ENCODE measurements around the gene ANKRD45. TPM values are rescaled to one million over a fixed set of nuclear protein-coding genes. Genes with fewer than 3 reads are reported as not detected.
"Not testable (repeated sequence)": the region's sequence is repeated elsewhere in the genome, so short reads cannot be mapped to it uniquely, and the experiment has no call there.

ANKRD45 gene
- total RNA-seq, 1 experiment from 2014 or later: not detected

GRCh38 chr1:173580071-173580470 is 89.6 kb downstream of the ANKRD45 start:
- H3K4me1 ChIP-seq (replicated peaks): no peaks in the 10 kb centered on the region
- no peak overlapping the region for H3K27ac ChIP-seq
- DNase-seq (ENCODE audit: low read depth in 1 of 2, low spot score in 2 of 2): no peak
- H3K4me3 ChIP-seq: no peak overlapping the region
- H3K36me3 ChIP-seq: no peaks in the 10 kb centered on the region
- no peaks in the 10 kb centered on the region for H3K9me3 ChIP-seq (replicated peaks)
- no peaks in the 10 kb centered on the region for H3K27me3 ChIP-seq (replicated peaks)

GRCh38 chr1:173573596-173573995 is 96.1 kb downstream of the ANKRD45 start:
- Histone ChIP-seq H3K9me3 (replicated peaks) (no peaks in the 10 kb centered on the region), H3K27ac (no peak overlapping the region), H3K27me3 (replicated peaks) (no peaks in the 10 kb centered on the region), H3K4me3 (no peak overlapping the region), H3K36me3 (no peaks in the 10 kb centered on the region), H3K4me1 (replicated peaks) (no peaks in the 10 kb centered on the region)
- no peak for DNase-seq (ENCODE audit: low read depth in 1 of 2, low spot score in 2 of 2)

GRCh38 chr1:173572201-173572873 is 97.3 kb downstream of the ANKRD45 start:
- no peak overlapping the region for H3K4me3 ChIP-seq
- no peaks in the 10 kb centered on the region for H3K4me1 ChIP-seq (replicated peaks)
- no peak for DNase-seq (ENCODE audit: low read depth in 1 of 2, low spot score in 2 of 2)
- no peaks in the 10 kb centered on the region for H3K36me3 ChIP-seq
- H3K27ac ChIP-seq: no peak overlapping the region
- no peaks in the 10 kb centered on the region for H3K9me3 ChIP-seq (replicated peaks)
- H3K27me3 ChIP-seq (replicated peaks): no peaks in the 10 kb centered on the region

GRCh38 chr1:173570370-173571007 is 99.2 kb downstream of the ANKRD45 start:
- Histone ChIP-seq H3K4me1 (replicated peaks) (no peaks in the 10 kb centered on the region), H3K9me3 (replicated peaks) (no peaks in the 10 kb centered on the region), H3K27me3 (replicated peaks) (no peaks in the 10 kb centered on the region), H3K36me3 (no peaks in the 10 kb centered on the region), H3K27ac (no peak overlapping the region), H3K4me3 (no peak overlapping the region)
- DNase-seq (ENCODE audit: low read depth in 1 of 2, low spot score in 2 of 2): no peak

- Histone ChIP-seq H3K9me3 (replicated peaks) (no peaks in the 10 kb centered on the region), H3K4me3 (no peak overlapping the region), H3K36me3 (no peaks in the 10 kb centered on the region), H3K27me3 (replicated peaks) (no peaks in the 10 kb centered on the region), H3K27ac (no peak overlapping the region), H3K4me1 (replicated peaks) (no peaks in the 10 kb centered on the region)
- no peak for DNase-seq (ENCODE audit: low read depth in 1 of 2, low spot score in 2 of 2)
Measured at GRCh38 chr1:173568483-173568882, 101.2 kb downstream of the ANKRD45 start.

GRCh38 chr1:173563846-173564245 is 105.8 kb downstream of the ANKRD45 start:
- not testable (repeated sequence) for H3K9me3 ChIP-seq (replicated peaks); DNase-seq (ENCODE audit: low read depth in 1 of 2, low spot score in 2 of 2)

GRCh38 chr1:173562813-173563212 is 106.8 kb downstream of the ANKRD45 start:
- Histone ChIP-seq H3K4me1 (replicated peaks) (no peaks in the 10 kb centered on the region), H3K27me3 (replicated peaks) (no peaks in the 10 kb centered on the region), H3K4me3 (no peak overlapping the region), H3K9me3 (replicated peaks) (no peaks in the 10 kb centered on the region), H3K27ac (no peak overlapping the region), H3K36me3 (no peaks in the 10 kb centered on the region)
- DNase-seq (ENCODE audit: low read depth in 1 of 2, low spot score in 2 of 2): no peak

More at GRCh38 chr1:173563846-173564245, 105.8 kb downstream of the ANKRD45 start:
- not testable (repeated sequence) for H3K36me3 ChIP-seq; H3K27me3 ChIP-seq (replicated peaks); H3K4me1 ChIP-seq (replicated peaks); H3K27ac ChIP-seq; H3K4me3 ChIP-seq

- H3K36me3 ChIP-seq: no peaks in the 10 kb centered on the region
- H3K4me3 ChIP-seq: no peak overlapping the region
- no peak for DNase-seq (ENCODE audit: low read depth in 1 of 2, low spot score in 2 of 2)
- H3K9me3 ChIP-seq (replicated peaks): no peaks in the 10 kb centered on the region
- no peak overlapping the region for H3K27ac ChIP-seq
- H3K27me3 ChIP-seq (replicated peaks): no peaks in the 10 kb centered on the region
- H3K4me1 ChIP-seq (replicated peaks): no peaks in the 10 kb centered on the region
Measured at GRCh38 chr1:173561263-173561662, 108.4 kb downstream of the ANKRD45 start.

- Histone ChIP-seq H3K27ac (no peak overlapping the region), H3K9me3 (replicated peaks) (no peaks in the 10 kb centered on the region), H3K4me3 (no peak overlapping the region), H3K4me1 (replicated peaks) (no peaks in the 10 kb centered on the region), H3K36me3 (no peaks in the 10 kb centered on the region), H3K27me3 (replicated peaks) (no peaks in the 10 kb centered on the region)
- DNase-seq (ENCODE audit: low read depth in 1 of 2, low spot score in 2 of 2): no peak
Measured at GRCh38 chr1:173560285-173560880, 109.3 kb downstream of the ANKRD45 start.

Other genes with a start within 250 kb of the ANKRD45 start
- 282 and 448 TPM in 2 replicates for gene PRDX6, start 192.5 kb downstream of the ANKRD45 start, total RNA-seq (2014; rRNA removed; shearing (Covaris generic))
- not detected in 2 replicates for gene SLC9C2, start 66.8 kb downstream of the ANKRD45 start, total RNA-seq (2014; rRNA removed; shearing (Covaris generic))
- gene TEX50, start 34.5 kb downstream of the ANKRD45 start, total RNA-seq (2014; rRNA removed; shearing (Covaris generic)): not detected in 2 replicates
- gene KLHL20, start 45.1 kb upstream of the ANKRD45 start, total RNA-seq (2014; rRNA removed; shearing (Covaris generic)): 26.3 and 29.9 TPM in 2 replicates
- gene DARS2, start 154.8 kb upstream of the ANKRD45 start, total RNA-seq (2014; rRNA removed; shearing (Covaris generic)): 24.5 and 32.4 TPM in 2 replicates
- 37.8 and 56.2 TPM in 2 replicates for gene CENPL, start 155.0 kb upstream of the ANKRD45 start, total RNA-seq (2014; rRNA removed; shearing (Covaris generic))
- 277 and 312 TPM in 2 replicates for gene GAS5, start 198.1 kb upstream of the ANKRD45 start, total RNA-seq (2014; rRNA removed; shearing (Covaris generic))
- 3.0 and 4.8 TPM in 2 replicates for gene ZBTB37, start 198.5 kb upstream of the ANKRD45 start, total RNA-seq (2014; rRNA removed; shearing (Covaris generic))
- gene SERPINC1, start 247.5 kb upstream of the ANKRD45 start, total RNA-seq (2014; rRNA removed; shearing (Covaris generic)): 0.34 TPM in 1 of 2 replicates, not detected in the other